Measurements from ENCODE around the gene SPATA24.
"Not testable (repeated sequence)": the region's sequence is repeated elsewhere in the genome, so short reads cannot be mapped to it uniquely, and the experiment has no call there.

The SPATA24 gene

GRCh38 chr5:139394654-139395566 is 9.0 kb downstream of the SPATA24 start, which contains the start of gene PROB1:
TSS of gene PROB1 (minus strand) at chr5:139395104. CDS start at chr5:139395081, 23 bp downstream.
- no peak for DNase-seq (ENCODE audit: low spot score)

- peak; percentile 75 for DNase-seq (ENCODE audit: low spot score)
These were observed 9.7 kb downstream of the SPATA24 start for GRCh38 chr5:139394123-139394653.

- DNase-seq (ENCODE audit: low spot score), result no peak
These were observed 10.3 kb downstream of the SPATA24 start for GRCh38 chr5:139393497-139394122.

GRCh38 chr5:139392678-139393496 is 11.0 kb downstream of the SPATA24 start:
- peak; percentile 92 for DNase-seq (ENCODE audit: low spot score)

- no peak for DNase-seq (ENCODE audit: low spot score)
These were observed 11.6 kb downstream of the SPATA24 start for GRCh38 chr5:139392324-139392677.

GRCh38 chr5:139391570-139392323 is 12.1 kb downstream of the SPATA24 start:
- DNase-seq (ENCODE audit: low spot score), result peak; percentile 51

- no peak for DNase-seq (ENCODE audit: low spot score)
These were observed 13.0 kb downstream of the SPATA24 start for GRCh38 chr5:139390639-139391569.

GRCh38 chr5:139389701-139390638 is 13.9 kb downstream of the SPATA24 start, which contains the start of gene MZB1:
TSS of gene MZB1 (minus strand) at chr5:139389913. CDS start at chr5:139389856, 57 bp downstream.
- peak; percentile 90 for DNase-seq (ENCODE audit: low spot score)

- DNase-seq (ENCODE audit: low spot score), result peak; percentile 84
These were observed 15.6 kb downstream of the SPATA24 start for GRCh38 chr5:139388198-139388821.

GRCh38 chr5:139387611-139388197 is 16.2 kb downstream of the SPATA24 start:
- DNase-seq (ENCODE audit: low spot score), result no peak

- not testable (repeated sequence) for DNase-seq (ENCODE audit: low spot score)
These were observed 16.9 kb downstream of the SPATA24 start for GRCh38 chr5:139386956-139387355.

GRCh38 chr5:139386050-139386438 is 17.8 kb downstream of the SPATA24 start:
- no peak for DNase-seq (ENCODE audit: low spot score)

- DNase-seq (ENCODE audit: low spot score), result no peak
These were observed 18.5 kb downstream of the SPATA24 start for GRCh38 chr5:139385061-139386049.

GRCh38 chr5:139384591-139385051 is 19.3 kb downstream of the SPATA24 start:
- no peak for DNase-seq (ENCODE audit: low spot score)

GRCh38 chr5:139383993-139384590 is 19.8 kb downstream of the SPATA24 start:
- DNase-seq (ENCODE audit: low spot score), result no peak

- no peak for DNase-seq (ENCODE audit: low spot score)
These were observed 20.5 kb downstream of the SPATA24 start, which contains the start of gene SLC23A1 for GRCh38 chr5:139383275-139383992. TSS of gene SLC23A1 (minus strand) at chr5:139383297. CDS start at chr5:139383253, 44 bp downstream.

Measured in germinal center (tissue), 1 donor.